HepG2 (cell line): ENCODE results near the gene MSRB3. TPM values are rescaled to one million over a fixed set of nuclear protein-coding genes. Genes with fewer than 3 reads are reported as not detected.

Experiments
- ADNP ChIP-seq: sonication (generic); formaldehyde crosslinking; IDR thresholded peaks from 2 replicates; pipeline ENCODE4 v1.4.0; 2020; ENCODE audit warnings: missing genetic modification reagents
- ARHGAP35 ChIP-seq: sonication (generic); formaldehyde crosslinking; IDR thresholded peaks from 2 replicates; pipeline ENCODE4 v1.9.0; 2022; ENCODE audit warnings: mild to moderate bottlenecking, inconsistent platforms, moderate library complexity, missing genetic modification reagents, borderline replicate concordance
- ASH2L ChIP-seq: fragments of 300-600, 200-600 bp; sonication (generic); IDR thresholded peaks from 2 replicates; pipeline ENCODE4 v1.7.0; 2017; ENCODE audit warnings: low read depth, mild to moderate bottlenecking, moderate library complexity, mixed read lengths, low read length; ENCODE audit not compliant: insufficient read length
- ATRX ChIP-seq: sonication (generic); formaldehyde crosslinking; IDR thresholded peaks from 2 replicates; pipeline ENCODE4 v1.4.0; 2020; ENCODE audit warnings: missing genetic modification reagents, borderline replicate concordance
- BCL6 ChIP-seq: IDR thresholded peaks from 2 replicates; pipeline ENCODE4 v1.6.1; 2016; ENCODE audit warnings: missing genetic modification reagents, missing compliant biosample characterization
- GTF2F1 ChIP-seq: fragments of 150-350 bp; IDR thresholded peaks from 2 replicates; pipeline ENCODE4 v1.6.1; 2014; ENCODE audit warnings: low read length
- JARID2 ChIP-seq: sonication (generic); formaldehyde crosslinking; IDR thresholded peaks from 2 replicates; pipeline ENCODE4 v1.8.1; 2023; ENCODE audit warnings: missing genetic modification reagents, inconsistent platforms; ENCODE audit not compliant: insufficient replicate concordance
- KAT2B ChIP-seq: fragments of 150-350 bp; IDR thresholded peaks from 2 replicates; pipeline ENCODE4 v1.6.1; 2014; ENCODE audit warnings: low read depth, low read length, borderline replicate concordance
- PHF20 ChIP-seq: sonication (generic); formaldehyde crosslinking; IDR thresholded peaks from 2 replicates; pipeline ENCODE4 v1.5.0; 2020; ENCODE audit warnings: mild to moderate bottlenecking, missing genetic modification reagents
- PHF21A ChIP-seq: sonication (generic); formaldehyde crosslinking; IDR thresholded peaks from 2 replicates; pipeline ENCODE4 v1.5.0; 2020; ENCODE audit warnings: mild to moderate bottlenecking, missing genetic modification reagents
- RFXAP ChIP-seq: sonication (generic); formaldehyde crosslinking; IDR thresholded peaks from 2 replicates; pipeline ENCODE4 v1.4.0; 2020; ENCODE audit warnings: missing genetic modification reagents, borderline replicate concordance
- SAFB2 ChIP-seq: sonication (generic); formaldehyde crosslinking; IDR thresholded peaks from 2 replicates; pipeline ENCODE4 v1.5.1; 2020; ENCODE audit warnings: missing genetic modification reagents, low read depth, mild to moderate bottlenecking, borderline replicate concordance
- STAT5B ChIP-seq: sonication (generic); formaldehyde crosslinking; IDR thresholded peaks from 2 replicates; pipeline ENCODE4 v1.4.0; 2020; ENCODE audit warnings: missing genetic modification reagents
- THAP11 ChIP-seq: IDR thresholded peaks from 2 replicates; pipeline ENCODE4 v1.6.1; 2016; ENCODE audit warnings: missing biosample characterization, missing genetic modification reagents
- TOPORS ChIP-seq: sonication (generic); formaldehyde crosslinking; IDR thresholded peaks from 2 replicates; pipeline ENCODE4 v1.8.0; 2023; ENCODE audit warnings: mild to moderate bottlenecking, missing genetic modification reagents
- ZFP62 ChIP-seq: sonication (generic); formaldehyde crosslinking; IDR thresholded peaks from 2 replicates; pipeline ENCODE4 v1.4.0; 2020; ENCODE audit warnings: missing genetic modification reagents
- ZNF101 ChIP-seq: sonication (generic); formaldehyde crosslinking; IDR thresholded peaks from 2 replicates; pipeline ENCODE4 v1.4.0; 2020; ENCODE audit warnings: mild to moderate bottlenecking, low read depth, missing genetic modification reagents, borderline replicate concordance
- ZNF3 ChIP-seq: IDR thresholded peaks from 2 replicates; pipeline ENCODE4 v1.7.0; 2017; ENCODE audit warnings: inconsistent platforms
- ZNF446 ChIP-seq: sonication (generic); formaldehyde crosslinking; IDR thresholded peaks from 2 replicates; pipeline ENCODE4 v1.5.0; 2020; ENCODE audit warnings: mild to moderate bottlenecking, missing genetic modification reagents
- ZNF614 ChIP-seq: IDR thresholded peaks from 2 replicates; pipeline ENCODE4 v1.6.1; 2018; ENCODE audit warnings: missing biosample characterization, missing genetic modification reagents, inconsistent platforms, borderline replicate concordance
- ZNF766 ChIP-seq: sonication (generic); formaldehyde crosslinking; IDR thresholded peaks from 2 replicates; pipeline ENCODE4 v1.5.0; 2020; ENCODE audit warnings: missing genetic modification reagents, borderline replicate concordance
- ZNF776 ChIP-seq: sonication (generic); formaldehyde crosslinking; IDR thresholded peaks from 2 replicates; pipeline ENCODE4 v1.4.0; 2020; ENCODE audit warnings: mild to moderate bottlenecking, missing genetic modification reagents
- polyA plus RNA-seq, 8 experiments: library from polyadenylated mRNA; depleted of rRNA in 3 of 8; stranded (reverse) in 7 of 8; unstranded in 1 of 8; fragments of >200 nt; fragmentation: Illumina TruSeq in 4 of 8; extraction: Trizol in 4 of 8; gene quantifications; 2 replicates each; pipeline versions ENCODE4 v1.2.1 to v1.2.3, GENCODE V29; 2011 to 2016; ENCODE audit warnings: low read depth in 4 of 8, missing spikeins in 1 of 8, mixed read lengths in 1 of 8; ENCODE audit not compliant: insufficient read depth in 1 of 8
- total RNA-seq, 5 experiments: library from RNA; depleted of rRNA; stranded (reverse); fragments of >200 nt; fragmentation: Illumina TruSeq; extraction: Trizol; gene quantifications; 2 replicates each; pipeline ENCODE4 v1.2.3, GENCODE V29; 2016; ENCODE audit warnings: low read depth in 1 of 5
- TF ChIP-seq, protein P1 (sequence below): IDR thresholded peaks from 2 replicates; pipeline ENCODE4 v1.6.1; 2016; ENCODE audit warnings: control low read depth
- TF ChIP-seq, protein P2 (sequence below): IDR thresholded peaks from 2 replicates; pipeline ENCODE4 v1.6.1; 2016; ENCODE audit warnings: low read depth, borderline replicate concordance
- TF ChIP-seq, protein P3 (sequence below): sonication (generic); formaldehyde crosslinking; IDR thresholded peaks from 2 replicates; pipeline ENCODE4 v1.5.1; 2020; ENCODE audit warnings: missing genetic modification reagents, mild to moderate bottlenecking, borderline replicate concordance
- TF ChIP-seq, protein P4 (sequence below): sonication (generic); formaldehyde crosslinking; IDR thresholded peaks from 2 replicates; pipeline ENCODE4 v1.4.0; 2020; ENCODE audit warnings: mild to moderate bottlenecking, missing genetic modification reagents

Gene MSRB3
- total and polyA plus RNA-seq, 2 of the 13 experiments (the other 11 are each of a cell fraction or from before 2014, with no cell fraction given), result 1.5 to 1.9 TPM

DNA sequence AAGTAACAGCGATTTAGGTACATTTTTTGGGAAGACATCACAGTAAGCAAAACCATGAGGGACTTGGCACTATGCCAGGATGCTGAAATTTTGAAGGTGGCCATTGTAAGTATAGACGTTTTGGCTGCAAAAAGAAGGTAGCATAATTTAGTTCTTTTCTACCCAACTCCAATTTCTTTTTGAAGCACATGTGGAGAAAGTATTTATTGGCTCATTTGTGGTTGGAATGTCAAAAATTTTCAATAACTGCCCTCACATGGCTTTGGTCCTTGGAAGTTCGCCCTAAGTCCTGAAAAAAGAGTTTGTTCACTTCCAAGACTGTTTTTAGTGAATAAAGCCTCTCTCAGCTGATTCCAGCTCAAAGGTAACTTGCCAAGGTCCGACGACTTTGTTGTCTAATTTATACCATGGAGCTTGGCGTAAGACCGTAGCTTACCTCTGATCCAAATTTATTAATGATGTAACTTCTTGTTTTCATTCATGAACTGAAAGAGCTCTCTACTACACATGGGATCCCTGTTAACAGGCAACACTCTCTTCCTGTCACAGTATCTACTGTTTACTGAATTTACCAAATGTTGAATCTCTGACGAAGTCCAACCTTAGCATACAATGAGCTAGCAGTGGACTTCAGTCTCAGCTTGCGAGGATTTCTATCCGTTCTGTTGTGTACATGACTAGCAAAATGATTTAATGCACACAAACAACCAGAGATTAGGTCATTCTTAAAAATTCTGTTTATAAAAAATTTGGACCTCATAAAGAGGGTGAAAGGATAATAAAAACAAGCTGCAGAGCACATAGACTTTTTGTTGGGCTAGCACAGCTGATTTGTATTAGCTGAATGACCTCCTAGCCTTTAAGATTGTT, 49.0 kb downstream of the MSRB3 start (continued):
- TF ChIP-seq PHF21A (CRISPR knock-in tag) (peak; percentile 54), BCL6 (CRISPR knock-in tag) (peak; percentile 72), JARID2 (no peak), ZNF3 (CRISPR knock-in tag) (no peak), TOPORS (no peak), KAT2B (no peak), GTF2F1 (peak; percentile 68; the same call in 1 of the 2 replicates), ARHGAP35 (no peak), SAFB2 (CRISPR knock-in tag) (no peak), RFXAP (CRISPR knock-in tag) (no peak), PHF20 (CRISPR knock-in tag) (no peak), ZNF101 (no peak), STAT5B (no peak), ZNF776 (CRISPR knock-in tag) (no peak), ZNF766 (CRISPR knock-in tag) (no peak), ZFP62 (no peak), ADNP (CRISPR knock-in tag) (no peak), THAP11 (CRISPR knock-in tag) (peak; percentile 51; the same call in 1 of the 2 replicates), ASH2L (peak; percentile 73), ZNF446 (CRISPR knock-in tag) (no peak), ATRX (CRISPR knock-in tag) (no peak), ZNF614 (CRISPR knock-in tag) (peak; percentile 50; the same call in 1 of the 2 replicates)
- TF ChIP-seq, protein P1, sequence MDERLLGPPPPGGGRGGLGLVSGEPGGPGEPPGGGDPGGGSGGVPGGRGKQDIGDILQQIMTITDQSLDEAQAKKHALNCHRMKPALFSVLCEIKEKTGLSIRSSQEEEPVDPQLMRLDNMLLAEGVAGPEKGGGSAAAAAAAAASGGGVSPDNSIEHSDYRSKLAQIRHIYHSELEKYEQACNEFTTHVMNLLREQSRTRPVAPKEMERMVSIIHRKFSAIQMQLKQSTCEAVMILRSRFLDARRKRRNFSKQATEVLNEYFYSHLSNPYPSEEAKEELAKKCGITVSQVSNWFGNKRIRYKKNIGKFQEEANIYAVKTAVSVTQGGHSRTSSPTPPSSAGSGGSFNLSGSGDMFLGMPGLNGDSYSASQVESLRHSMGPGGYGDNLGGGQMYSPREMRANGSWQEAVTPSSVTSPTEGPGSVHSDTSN (CRISPR knock-in tag), result no peak
- TF ChIP-seq, protein P2, sequence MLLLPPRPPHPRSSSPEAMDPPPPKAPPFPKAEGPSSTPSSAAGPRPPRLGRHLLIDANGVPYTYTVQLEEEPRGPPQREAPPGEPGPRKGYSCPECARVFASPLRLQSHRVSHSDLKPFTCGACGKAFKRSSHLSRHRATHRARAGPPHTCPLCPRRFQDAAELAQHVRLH (CRISPR knock-in tag), result no peak
- TF ChIP-seq, protein P3, sequence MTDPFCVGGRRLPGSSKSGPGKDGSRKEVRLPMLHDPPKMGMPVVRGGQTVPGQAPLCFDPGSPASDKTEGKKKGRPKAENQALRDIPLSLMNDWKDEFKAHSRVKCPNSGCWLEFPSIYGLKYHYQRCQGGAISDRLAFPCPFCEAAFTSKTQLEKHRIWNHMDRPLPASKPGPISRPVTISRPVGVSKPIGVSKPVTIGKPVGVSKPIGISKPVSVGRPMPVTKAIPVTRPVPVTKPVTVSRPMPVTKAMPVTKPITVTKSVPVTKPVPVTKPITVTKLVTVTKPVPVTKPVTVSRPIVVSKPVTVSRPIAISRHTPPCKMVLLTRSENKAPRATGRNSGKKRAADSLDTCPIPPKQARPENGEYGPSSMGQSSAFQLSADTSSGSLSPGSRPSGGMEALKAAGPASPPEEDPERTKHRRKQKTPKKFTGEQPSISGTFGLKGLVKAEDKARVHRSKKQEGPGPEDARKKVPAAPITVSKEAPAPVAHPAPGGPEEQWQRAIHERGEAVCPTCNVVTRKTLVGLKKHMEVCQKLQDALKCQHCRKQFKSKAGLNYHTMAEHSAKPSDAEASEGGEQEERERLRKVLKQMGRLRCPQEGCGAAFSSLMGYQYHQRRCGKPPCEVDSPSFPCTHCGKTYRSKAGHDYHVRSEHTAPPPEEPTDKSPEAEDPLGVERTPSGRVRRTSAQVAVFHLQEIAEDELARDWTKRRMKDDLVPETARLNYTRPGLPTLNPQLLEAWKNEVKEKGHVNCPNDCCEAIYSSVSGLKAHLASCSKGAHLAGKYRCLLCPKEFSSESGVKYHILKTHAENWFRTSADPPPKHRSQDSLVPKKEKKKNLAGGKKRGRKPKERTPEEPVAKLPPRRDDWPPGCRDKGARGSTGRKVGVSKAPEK (CRISPR knock-in tag), result no peak
- TF ChIP-seq, protein P4, sequence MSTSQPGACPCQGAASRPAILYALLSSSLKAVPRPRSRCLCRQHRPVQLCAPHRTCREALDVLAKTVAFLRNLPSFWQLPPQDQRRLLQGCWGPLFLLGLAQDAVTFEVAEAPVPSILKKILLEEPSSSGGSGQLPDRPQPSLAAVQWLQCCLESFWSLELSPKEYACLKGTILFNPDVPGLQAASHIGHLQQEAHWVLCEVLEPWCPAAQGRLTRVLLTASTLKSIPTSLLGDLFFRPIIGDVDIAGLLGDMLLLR, result no peak
